Skeletal muscle cell (primary cell): ENCODE data around the gene ROPN1L.
"Not testable (repeated sequence)": the region's sequence is repeated elsewhere in the genome, so short reads cannot be mapped to it uniquely, and the experiment has no call there.

ENCODE experiments used
- DNase-seq: peaks from one replicate; pipeline ENCODE4 v3.0.0-alpha.2; 2010; ENCODE audit warnings: low read depth
- H3K4me3 ChIP-seq: 2 replicates; pipeline ENCODE4 v1.5.1; 2011; ENCODE audit warnings: low read depth, mild to moderate bottlenecking, control low read depth, low read length, moderate library complexity

ROPN1L gene

GRCh38 chr5:10514572-10514971 is 72.9 kb downstream of the ROPN1L start:
- H3K4me3 ChIP-seq, DNase-seq: not testable (repeated sequence)
